ENCODE data around the gene GPR21. TPM values are rescaled to one million over a fixed set of nuclear protein-coding genes. Genes with fewer than 3 reads are reported as not detected.

GPR21 gene
- 3.1 TPM for total RNA-seq

GRCh38 chr9:123033352-123033751 lies at the start of gene GPR21:
TSS of gene GPR21 (plus strand) at chr9:123033667. CDS start at chr9:123034567, 900 bp downstream.
- H3K4me3 ChIP-seq (ENCODE audit: low read length) = no peak within 1 kb of the TSS

GRCh38 chr9:122986010-122986409 lies 47.5 kb upstream of the GPR21 start:
- Histone ChIP-seq H3K27me3 (ENCODE audit: insufficient read depth, low read length) (no peaks in the 10 kb centered on the region), H3K4me1 (ENCODE audit: insufficient read depth, low read length) (no peaks in the 10 kb centered on the region), H3K9me3 (ENCODE audit: low read depth, low read length) (no peaks in the 10 kb centered on the region), H3K4me3 (ENCODE audit: low read length) (no peak overlapping the region)

More at GRCh38 chr9:123033352-123033751, at the start of gene GPR21:
- Histone ChIP-seq H3K27me3 (ENCODE audit: insufficient read depth, low read length) (no peaks in the 10 kb centered on the region), H3K9me3 (ENCODE audit: low read depth, low read length) (no peaks in the 10 kb centered on the region), H3K4me1 (ENCODE audit: insufficient read depth, low read length) (peaks cover 19% of the 10 kb centered on the region)

DNA sequence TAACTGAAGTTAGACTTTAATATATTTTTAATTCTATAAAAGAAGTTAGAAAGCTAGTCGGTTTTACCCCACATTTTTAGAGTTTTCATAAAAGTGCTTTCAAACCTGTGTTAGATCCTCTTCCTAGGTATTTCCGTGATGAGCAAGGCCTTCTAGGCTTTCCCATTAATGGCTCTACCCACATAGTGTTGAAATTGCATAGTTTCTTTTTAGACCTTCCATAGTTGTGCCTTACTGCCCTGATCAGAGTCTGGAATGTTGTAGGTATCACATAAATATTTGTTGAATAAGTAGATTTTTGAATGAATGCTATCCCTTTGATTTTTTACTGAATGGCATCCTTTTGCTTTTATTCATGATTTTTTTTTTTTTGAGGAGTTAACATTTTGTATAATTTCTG lies 45.3 kb upstream of the GPR21 start:
- Histone ChIP-seq H3K9me3 (ENCODE audit: low read depth, low read length) (no peaks in the 10 kb centered on the region), H3K4me3 (ENCODE audit: low read length) (no peak overlapping the region), H3K4me1 (ENCODE audit: insufficient read depth, low read length) (no peaks in the 10 kb centered on the region), H3K27me3 (ENCODE audit: insufficient read depth, low read length) (no peaks in the 10 kb centered on the region)

GRCh38 chr9:122988920-122989621 lies 44.4 kb upstream of the GPR21 start:
- Histone ChIP-seq H3K4me3 (ENCODE audit: low read length) (no peak overlapping the region), H3K9me3 (ENCODE audit: low read depth, low read length) (no peaks in the 10 kb centered on the region), H3K4me1 (ENCODE audit: insufficient read depth, low read length) (no peaks in the 10 kb centered on the region), H3K27me3 (ENCODE audit: insufficient read depth, low read length) (no peaks in the 10 kb centered on the region)

DNA sequence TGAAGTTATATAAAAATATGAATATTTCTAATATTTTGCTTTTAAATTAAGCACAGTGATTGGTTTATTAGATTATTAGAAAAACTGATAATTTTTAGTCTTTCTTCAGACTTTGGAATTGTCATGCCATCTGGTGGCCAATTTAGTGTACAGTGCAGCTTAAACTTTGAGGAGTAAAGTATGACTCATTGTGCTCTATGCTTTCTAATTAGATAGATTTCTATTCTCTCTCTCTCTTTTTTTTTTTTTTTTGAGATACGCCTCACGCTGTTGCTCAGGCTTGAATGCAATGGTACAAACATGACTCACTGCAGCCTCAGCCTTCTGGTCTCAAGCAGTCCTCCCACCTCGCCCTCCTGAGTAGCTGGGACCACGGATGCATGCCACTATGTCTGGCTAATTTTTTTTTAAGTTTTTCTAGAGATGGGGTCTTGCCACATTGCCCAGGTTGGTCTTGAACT lies 42.1 kb upstream of the GPR21 start:
- H3K4me1 ChIP-seq (ENCODE audit: insufficient read depth, low read length) = no peaks in the 10 kb centered on the region

GRCh38 chr9:122996586-122996985 lies 36.9 kb upstream of the GPR21 start:
- Histone ChIP-seq H3K9me3 (ENCODE audit: low read depth, low read length) (no peaks in the 10 kb centered on the region), H3K4me1 (ENCODE audit: insufficient read depth, low read length) (no peaks in the 10 kb centered on the region), H3K4me3 (ENCODE audit: low read length) (no peak overlapping the region), H3K27me3 (ENCODE audit: insufficient read depth, low read length) (no peaks in the 10 kb centered on the region)

More for the DNA sequence above, 42.1 kb upstream of the GPR21 start:
- Histone ChIP-seq H3K9me3 (ENCODE audit: low read depth, low read length) (no peaks in the 10 kb centered on the region), H3K27me3 (ENCODE audit: insufficient read depth, low read length) (no peaks in the 10 kb centered on the region), H3K4me3 (ENCODE audit: low read length) (no peak overlapping the region)

GRCh38 chr9:122998448-122998847 lies 35.0 kb upstream of the GPR21 start:
- peaks cover 3% of the 10 kb centered on the region for H3K4me1 ChIP-seq (ENCODE audit: insufficient read depth, low read length)
- no peaks in the 10 kb centered on the region for H3K27me3 ChIP-seq (ENCODE audit: insufficient read depth, low read length)
- no peaks in the 10 kb centered on the region for H3K9me3 ChIP-seq (ENCODE audit: low read depth, low read length)
- H3K4me3 ChIP-seq (ENCODE audit: low read length) = no peak overlapping the region

GRCh38 chr9:123000371-123001068 lies 32.9 kb upstream of the GPR21 start:
- Histone ChIP-seq H3K4me1 (ENCODE audit: insufficient read depth, low read length) (peaks cover 3% of the 10 kb centered on the region), H3K27me3 (ENCODE audit: insufficient read depth, low read length) (no peaks in the 10 kb centered on the region), H3K4me3 (ENCODE audit: low read length) (no peak overlapping the region), H3K9me3 (ENCODE audit: low read depth, low read length) (no peaks in the 10 kb centered on the region)

DNA sequence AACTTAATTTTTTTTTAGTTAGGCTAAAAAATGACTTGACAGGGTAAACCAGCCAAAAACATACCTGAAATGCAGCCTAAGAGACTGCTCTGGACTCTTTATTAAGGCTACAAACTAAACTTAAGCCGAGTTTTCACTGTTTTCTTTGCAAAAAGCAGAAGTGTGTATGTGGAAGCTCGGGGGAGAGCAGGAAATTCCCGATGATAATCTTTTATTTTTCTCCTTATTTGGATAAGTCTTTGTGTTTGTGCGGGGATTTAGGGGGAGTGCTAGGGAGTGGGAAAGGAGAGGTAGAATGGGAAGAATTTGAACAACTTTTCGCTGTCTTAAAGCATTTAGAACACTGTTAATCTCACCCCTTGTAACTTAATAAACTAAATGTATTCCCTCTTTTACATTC lies 30.7 kb upstream of the GPR21 start:
- no peaks in the 10 kb centered on the region for H3K9me3 ChIP-seq (ENCODE audit: low read depth, low read length)
- no peak overlapping the region for H3K4me3 ChIP-seq (ENCODE audit: low read length)
- peaks cover 3% of the 10 kb centered on the region for H3K4me1 ChIP-seq (ENCODE audit: insufficient read depth, low read length)
- H3K27me3 ChIP-seq (ENCODE audit: insufficient read depth, low read length) = no peaks in the 10 kb centered on the region

- Histone ChIP-seq H3K9me3 (ENCODE audit: low read depth, low read length) (no peaks in the 10 kb centered on the region), H3K4me3 (ENCODE audit: low read length) (no peak overlapping the region), H3K27me3 (ENCODE audit: insufficient read depth, low read length) (no peaks in the 10 kb centered on the region), H3K4me1 (ENCODE audit: insufficient read depth, low read length) (peaks cover 3% of the 10 kb centered on the region)
Observed at GRCh38 chr9:123003466-123003865, 30.0 kb upstream of the GPR21 start.

- no peak overlapping the region for H3K4me3 ChIP-seq (ENCODE audit: low read length)
- no peaks in the 10 kb centered on the region for H3K9me3 ChIP-seq (ENCODE audit: low read depth, low read length)
- H3K27me3 ChIP-seq (ENCODE audit: insufficient read depth, low read length) = no peaks in the 10 kb centered on the region
- H3K4me1 ChIP-seq (ENCODE audit: insufficient read depth, low read length) = peaks cover 3% of the 10 kb centered on the region
Observed at GRCh38 chr9:123005964-123006363, 27.5 kb upstream of the GPR21 start.

DNA sequence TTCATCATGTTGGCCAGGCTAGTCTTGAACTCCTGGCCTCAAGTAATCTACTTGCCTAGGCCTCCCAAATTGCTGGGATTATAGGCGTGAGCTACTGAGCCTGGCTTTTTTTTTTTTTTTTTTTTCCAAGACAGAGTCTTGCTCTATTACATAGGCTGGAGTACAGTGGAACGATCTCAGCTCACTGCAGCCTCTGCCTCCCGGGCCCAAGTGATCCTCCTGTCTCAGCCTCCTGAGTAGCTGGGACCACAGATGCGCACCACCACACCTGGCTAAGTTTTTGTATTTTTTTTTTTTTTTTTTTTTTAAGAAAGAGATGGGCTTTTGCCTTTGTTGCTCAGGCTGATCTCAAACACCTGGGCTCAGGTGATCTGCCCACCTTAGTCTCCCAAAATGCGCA lies 26.2 kb upstream of the GPR21 start:
- Histone ChIP-seq H3K4me1 (ENCODE audit: insufficient read depth, low read length) (peaks cover 3% of the 10 kb centered on the region), H3K27me3 (ENCODE audit: insufficient read depth, low read length) (no peaks in the 10 kb centered on the region), H3K4me3 (ENCODE audit: low read length) (no peak overlapping the region), H3K9me3 (ENCODE audit: low read depth, low read length) (no peaks in the 10 kb centered on the region)

DNA sequence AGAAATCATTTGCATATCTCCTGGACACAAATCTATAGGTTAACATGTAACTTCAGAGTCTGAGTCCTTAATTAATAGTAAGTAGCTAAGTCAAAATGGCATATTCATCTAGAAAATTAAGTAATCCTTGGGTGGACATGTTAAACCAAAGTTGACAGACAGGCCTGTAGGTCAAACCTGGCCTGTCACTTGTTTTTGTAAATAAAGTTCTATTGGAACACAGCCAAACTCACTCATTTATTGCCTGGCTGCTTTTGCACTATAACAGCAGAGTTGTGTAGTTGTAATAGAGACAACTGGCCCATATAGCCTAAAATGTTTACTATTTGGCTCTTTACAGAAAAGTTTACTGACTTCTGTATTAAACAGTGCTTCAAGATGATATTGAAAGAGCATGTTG lies 24.6 kb upstream of the GPR21 start:
- H3K9me3 ChIP-seq (ENCODE audit: low read depth, low read length) = no peaks in the 10 kb centered on the region
- no peak overlapping the region for H3K4me3 ChIP-seq (ENCODE audit: low read length)
- H3K4me1 ChIP-seq (ENCODE audit: insufficient read depth, low read length) = no peaks in the 10 kb centered on the region
- no peaks in the 10 kb centered on the region for H3K27me3 ChIP-seq (ENCODE audit: insufficient read depth, low read length)

GRCh38 chr9:123011380-123011779 lies 22.1 kb upstream of the GPR21 start:
- H3K9me3 ChIP-seq (ENCODE audit: low read depth, low read length) = no peaks in the 10 kb centered on the region

DNA sequence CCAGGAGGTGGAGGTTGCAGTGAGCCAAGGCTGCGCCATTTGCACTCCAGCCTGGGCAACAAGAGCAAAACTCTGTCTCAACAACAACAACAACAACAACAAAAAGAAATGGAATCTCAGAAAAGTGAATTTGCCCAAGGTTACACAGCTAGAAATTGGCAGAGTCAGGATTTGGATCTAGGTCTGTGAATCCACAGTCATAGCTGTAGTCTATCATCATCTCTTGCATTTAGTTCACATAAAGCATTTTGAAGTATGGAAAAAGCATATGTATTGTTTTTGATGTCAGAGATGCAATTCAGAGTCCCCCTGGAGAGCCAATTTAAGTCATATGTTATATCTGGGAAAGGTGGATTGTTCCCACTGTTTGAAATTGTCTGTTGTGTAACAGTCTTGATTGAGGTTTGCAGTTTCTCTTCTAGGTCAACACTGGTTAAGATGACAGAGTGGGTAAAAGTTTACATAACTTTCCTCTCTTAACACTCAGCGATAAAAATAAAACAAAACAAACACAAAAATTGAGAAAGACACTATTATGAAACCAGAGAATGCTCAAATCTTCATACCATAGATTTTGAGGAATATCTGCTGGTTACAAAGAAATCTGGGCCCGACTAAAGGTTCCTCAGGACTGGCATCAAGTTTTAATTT lies 21.5 kb upstream of the GPR21 start:
- no peaks in the 10 kb centered on the region for H3K27me3 ChIP-seq (ENCODE audit: insufficient read depth, low read length)
- no peaks in the 10 kb centered on the region for H3K9me3 ChIP-seq (ENCODE audit: low read depth, low read length)
- H3K4me1 ChIP-seq (ENCODE audit: insufficient read depth, low read length) = no peaks in the 10 kb centered on the region
- H3K4me3 ChIP-seq (ENCODE audit: low read length) = no peak overlapping the region

More at GRCh38 chr9:123011380-123011779, 22.1 kb upstream of the GPR21 start:
- H3K4me1 ChIP-seq (ENCODE audit: insufficient read depth, low read length) = no peaks in the 10 kb centered on the region
- no peak overlapping the region for H3K4me3 ChIP-seq (ENCODE audit: low read length)
- H3K27me3 ChIP-seq (ENCODE audit: insufficient read depth, low read length) = no peaks in the 10 kb centered on the region
